ENCODE results near the gene ARFGAP1. TPM values are rescaled to one million over a fixed set of nuclear protein-coding genes. Genes with fewer than 3 reads are reported as not detected.
A peak's percentile ranks its signal among the peaks of the same experiment; 100 is the strongest.

Gene ARFGAP1
- total RNA-seq = 73.3 and 78.6 TPM in 2 replicates

- H3K4me3 ChIP-seq (ENCODE audit: low read depth, low read length) = peak within 1 kb of the TSS; percentile 80
- no peak for DNase-seq (ENCODE audit: low read depth)
- TF ChIP-seq, protein P1, sequence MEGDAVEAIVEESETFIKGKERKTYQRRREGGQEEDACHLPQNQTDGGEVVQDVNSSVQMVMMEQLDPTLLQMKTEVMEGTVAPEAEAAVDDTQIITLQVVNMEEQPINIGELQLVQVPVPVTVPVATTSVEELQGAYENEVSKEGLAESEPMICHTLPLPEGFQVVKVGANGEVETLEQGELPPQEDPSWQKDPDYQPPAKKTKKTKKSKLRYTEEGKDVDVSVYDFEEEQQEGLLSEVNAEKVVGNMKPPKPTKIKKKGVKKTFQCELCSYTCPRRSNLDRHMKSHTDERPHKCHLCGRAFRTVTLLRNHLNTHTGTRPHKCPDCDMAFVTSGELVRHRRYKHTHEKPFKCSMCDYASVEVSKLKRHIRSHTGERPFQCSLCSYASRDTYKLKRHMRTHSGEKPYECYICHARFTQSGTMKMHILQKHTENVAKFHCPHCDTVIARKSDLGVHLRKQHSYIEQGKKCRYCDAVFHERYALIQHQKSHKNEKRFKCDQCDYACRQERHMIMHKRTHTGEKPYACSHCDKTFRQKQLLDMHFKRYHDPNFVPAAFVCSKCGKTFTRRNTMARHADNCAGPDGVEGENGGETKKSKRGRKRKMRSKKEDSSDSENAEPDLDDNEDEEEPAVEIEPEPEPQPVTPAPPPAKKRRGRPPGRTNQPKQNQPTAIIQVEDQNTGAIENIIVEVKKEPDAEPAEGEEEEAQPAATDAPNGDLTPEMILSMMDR (conservative IDR thresholded peaks at IDR 0.05; ENCODE audit: low read depth, low read length) = no peak
Measured at GRCh38 chr20:63272105-63273058, at the start of gene ARFGAP1. TSS of gene ARFGAP1 (plus strand) at chr20:63272813. CDS start at chr20:63275581, 2,768 bp downstream.

DNA sequence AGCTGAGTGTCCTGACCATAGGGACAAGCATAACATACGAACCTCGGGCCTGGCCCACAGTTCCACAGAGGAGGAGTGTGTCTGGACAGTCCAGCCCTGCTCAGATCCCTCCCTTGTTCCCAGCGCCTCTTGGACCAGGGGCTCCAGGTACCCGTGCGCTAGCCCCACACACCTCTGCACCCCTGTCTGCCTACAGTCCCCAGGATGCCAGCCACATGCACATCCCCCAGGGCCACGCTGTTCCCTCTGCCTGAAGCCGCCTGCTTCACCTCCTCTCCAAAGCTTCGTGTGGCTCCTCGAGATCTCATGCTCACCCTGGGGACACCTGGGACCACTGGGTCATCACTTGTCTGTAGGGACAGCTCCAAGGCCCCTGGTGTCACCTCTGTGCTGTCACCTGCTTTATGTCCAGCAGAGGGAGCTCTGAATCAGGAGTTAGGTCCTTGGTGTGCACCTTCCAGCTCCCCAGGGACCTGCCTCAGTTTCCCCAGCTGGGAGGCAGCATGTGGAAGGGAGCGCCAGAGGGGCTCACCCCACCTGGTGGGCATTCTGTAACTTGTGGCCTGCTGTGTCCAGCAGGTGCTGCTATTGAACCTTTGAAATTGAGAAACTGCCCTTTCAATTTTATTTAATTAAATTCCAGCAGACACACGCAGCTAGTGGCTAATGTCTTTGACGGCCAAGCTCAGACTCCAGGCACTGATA is 49.3 kb upstream of the ARFGAP1 start:
- no peak for DNase-seq (ENCODE audit: low read depth)
- TF ChIP-seq, protein P1 (conservative IDR thresholded peaks at IDR 0.05; ENCODE audit: low read depth, low read length) = peak; percentile 81
- no peak overlapping the region for H3K4me3 ChIP-seq (ENCODE audit: low read depth, low read length)

GRCh38 chr20:63223826-63224207 is 48.8 kb upstream of the ARFGAP1 start:
- TF ChIP-seq, protein P1 (conservative IDR thresholded peaks at IDR 0.05; ENCODE audit: low read depth, low read length) = no peak
- DNase-seq (ENCODE audit: low read depth) = no peak
- H3K4me3 ChIP-seq (ENCODE audit: low read depth, low read length) = no peak overlapping the region

- no peak overlapping the region for H3K4me3 ChIP-seq (ENCODE audit: low read depth, low read length)
- DNase-seq (ENCODE audit: low read depth) = no peak
- TF ChIP-seq, protein P1 (conservative IDR thresholded peaks at IDR 0.05; ENCODE audit: low read depth, low read length) = peak; percentile 48
Measured at GRCh38 chr20:63224412-63225081, 48.1 kb upstream of the ARFGAP1 start.

- no peak overlapping the region for H3K4me3 ChIP-seq (ENCODE audit: low read depth, low read length)
- DNase-seq (ENCODE audit: low read depth) = no peak
- TF ChIP-seq, protein P1 (conservative IDR thresholded peaks at IDR 0.05; ENCODE audit: low read depth, low read length) = no peak
Measured at GRCh38 chr20:63225082-63225454, 47.5 kb upstream of the ARFGAP1 start.

DNA sequence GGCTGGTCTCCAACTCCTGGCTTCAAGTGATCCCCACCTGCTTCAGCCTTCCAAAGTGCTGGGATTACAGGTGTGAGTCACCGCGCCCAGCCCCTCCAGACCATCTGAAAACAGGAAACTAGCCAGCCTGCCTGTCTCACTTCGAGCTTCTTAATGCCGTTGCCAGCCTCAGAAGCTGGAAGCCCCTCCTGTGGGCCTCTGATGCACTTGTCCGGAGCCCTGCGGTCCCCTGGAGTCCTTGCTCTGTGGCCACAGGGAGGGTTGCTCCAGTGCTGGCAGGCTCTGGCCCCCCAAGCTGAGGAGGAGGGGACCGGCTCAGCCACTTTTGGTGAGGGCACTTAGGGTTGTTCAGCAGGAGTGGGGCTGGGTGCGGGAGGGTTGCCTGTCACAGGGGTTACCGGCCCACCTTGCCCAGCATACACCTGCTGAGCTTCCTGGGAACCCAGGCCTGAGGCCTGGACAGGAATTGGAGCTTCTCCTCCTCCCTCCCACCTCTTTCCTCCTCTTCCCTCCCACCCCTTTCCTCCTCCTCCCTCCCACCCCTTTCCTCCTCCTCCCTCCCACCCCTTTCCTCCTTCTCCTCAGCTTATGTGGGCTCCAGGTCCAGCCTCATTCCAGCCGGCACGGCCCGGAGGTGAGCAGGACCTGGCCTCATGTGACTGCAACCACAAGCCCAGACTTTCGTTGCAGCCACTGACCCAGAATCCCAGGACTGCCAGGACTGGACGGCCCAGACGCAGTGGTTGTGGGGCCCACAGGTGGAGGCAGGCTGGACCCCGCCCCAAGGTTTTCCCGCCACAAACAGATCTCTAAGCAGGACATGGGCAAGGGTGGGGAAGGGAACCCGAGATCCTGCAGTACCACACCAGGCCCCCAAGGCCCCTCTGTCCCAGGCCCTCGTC is 46.3 kb upstream of the ARFGAP1 start:
- TF ChIP-seq, protein P1 (conservative IDR thresholded peaks at IDR 0.05; ENCODE audit: low read depth, low read length) = no peak
- no peak for DNase-seq (ENCODE audit: low read depth)
- H3K4me3 ChIP-seq (ENCODE audit: low read depth, low read length) = no peak overlapping the region
